K562 (cell line): ENCODE measurements around the gene SLC35E1. TPM values are rescaled to one million over a fixed set of nuclear protein-coding genes. Genes with fewer than 3 reads are reported as not detected.

Experiments used
- ATF3 ChIP-seq, 2 experiments: fragments of 450-650 bp in 1 of 2; sonication (generic) in 1 of 2; formaldehyde crosslinking in 1 of 2; IDR thresholded peaks in 1 of 2; conservative IDR thresholded peaks in 1 of 2; 2 replicates each; pipeline versions ENCODE4 v1.6.1 to v1.8.1; 2016 to 2023; ENCODE audit warnings: mild to moderate bottlenecking in 2 of 2, moderate library complexity in 2 of 2, inconsistent platforms in 1 of 2, missing genetic modification reagents in 1 of 2
- CCAR2 ChIP-seq: fragments of 200-400 bp; formaldehyde crosslinking; IDR thresholded peaks from 2 replicates; pipeline ENCODE4 v1.6.1; 2017; ENCODE audit warnings: mild to moderate bottlenecking, low read depth, low read length
- CEBPG ChIP-seq, 3 experiments: fragments of 200-800 bp in 1 of 3; sonication (Bioruptor generic) in 1 of 3; sonication (generic) in 1 of 3; formaldehyde crosslinking in 1 of 3; IDR thresholded peaks in 2 of 3; conservative IDR thresholded peaks in 1 of 3; 2 replicates each; pipeline versions ENCODE4 v1.6.1 to v1.8.0; 2016 to 2022; ENCODE audit warnings: missing compliant biosample characterization in 2 of 3, missing genetic modification characterization in 2 of 3, mild to moderate bottlenecking in 1 of 3, missing genetic modification reagents in 1 of 3
- CHD2 ChIP-seq: IDR thresholded peaks from 2 replicates; pipeline ENCODE4 v1.6.1; 2011; ENCODE audit warnings: low read depth, low read length
- ELF2 ChIP-seq: fragments of 250-450 bp; sonication (Bioruptor Pico); IDR thresholded peaks from 2 replicates; pipeline ENCODE4 v1.5.0; 2021; ENCODE audit warnings: mild to moderate bottlenecking
- FOXA3 ChIP-seq, 2 experiments: fragments of 450-650 bp in 1 of 2; sonication (generic) in 1 of 2; formaldehyde crosslinking; IDR thresholded peaks in 1 of 2; conservative IDR thresholded peaks in 1 of 2; 2 replicates each; pipeline versions ENCODE4 v1.4.0 to v1.8.0; 2020 to 2022; ENCODE audit warnings: mild to moderate bottlenecking in 2 of 2, missing genetic modification reagents in 1 of 2
- GATA2 ChIP-seq: sonication (generic); formaldehyde crosslinking; IDR thresholded peaks from 2 replicates; pipeline ENCODE4 v1.4.0; 2020; ENCODE audit warnings: mild to moderate bottlenecking, missing genetic modification reagents
- JUND ChIP-seq, 2 experiments: IDR thresholded peaks; 2 replicates in 1 of 2; 3 replicates in 1 of 2; pipeline ENCODE4 v1.6.1; 2011; ENCODE audit warnings: borderline replicate concordance in 2 of 2, low read depth in 2 of 2, low read length in 2 of 2, improper control_type of control experiment in 1 of 2, missing biosample characterization in 1 of 2, missing genetic modification characterization in 1 of 2, missing genetic modification reagents in 1 of 2
- LEF1 ChIP-seq: fragments of 450-650 bp; IDR thresholded peaks from 2 replicates; pipeline ENCODE4 v1.6.1; 2016; ENCODE audit warnings: mild to moderate bottlenecking
- MEIS2 ChIP-seq: fragments of 450-650 bp; IDR thresholded peaks from 2 replicates; pipeline ENCODE4 v1.6.1; 2014; ENCODE audit warnings: mild to moderate bottlenecking; ENCODE audit not compliant: partially characterized antibody
- POLR2AphosphoS5 ChIP-seq: IDR thresholded peaks from 2 replicates; pipeline ENCODE4 v1.6.1; 2011; ENCODE audit warnings: mild to moderate bottlenecking, low read depth, low read length, moderate library complexity; ENCODE audit not compliant: control insufficient read depth, insufficient read depth
- RBFOX2 ChIP-seq: fragments of 200-400 bp; formaldehyde crosslinking; IDR thresholded peaks from 2 replicates; pipeline ENCODE4 v1.6.1; 2017; ENCODE audit warnings: low read depth, mild to moderate bottlenecking, low read length, moderate library complexity
- RNF219 ChIP-seq: fragments of 250-450 bp; sonication (Bioruptor Pico); IDR thresholded peaks from 2 replicates; pipeline ENCODE4 v1.5.0; 2022; ENCODE audit warnings: mild to moderate bottlenecking
- SNIP1 ChIP-seq: fragments of 450-650 bp; IDR thresholded peaks from 2 replicates; pipeline ENCODE4 v1.7.1; 2017; ENCODE audit warnings: low read depth, mild to moderate bottlenecking
- TEAD1 ChIP-seq, 2 experiments: fragments of 450-650 bp in 1 of 2; sonication (generic) in 1 of 2; formaldehyde crosslinking; IDR thresholded peaks; 2 replicates each; pipeline versions ENCODE4 v1.4.0 to v1.8.0; 2020 to 2022; ENCODE audit warnings: mild to moderate bottlenecking in 2 of 2, missing genetic modification reagents in 1 of 2
- ZBED1 ChIP-seq: IDR thresholded peaks from 2 replicates; pipeline ENCODE4 v1.6.1; 2014
- ZNF3 ChIP-seq: fragments of 250-450 bp; sonication (Bioruptor Pico); IDR thresholded peaks from 2 replicates; pipeline ENCODE4 v1.5.0; 2021; ENCODE audit warnings: mild to moderate bottlenecking, moderate library complexity
- ZNF778 ChIP-seq: fragments of 450-650 bp; formaldehyde crosslinking; IDR thresholded peaks from 2 replicates; pipeline ENCODE4 v1.4.0; 2020; ENCODE audit warnings: mild to moderate bottlenecking, moderate library complexity
- polyA plus RNA-seq, 8 experiments: library from polyadenylated mRNA; depleted of rRNA in 4 of 8; stranded (reverse) in 5 of 8; unstranded in 3 of 8; fragments of >200 nt; fragmentation: Nextera tagmentation in 2 of 8; fragmentation: Illumina TruSeq in 1 of 8; extraction: Ambion mirVana in 2 of 8; extraction: Trizol in 1 of 8; gene quantifications; 2 replicates each; pipeline versions ENCODE4 v1.2.1 to v1.2.3, GENCODE V29; 2011 to 2014; ENCODE audit warnings: inconsistent platforms in 1 of 8, missing spikeins in 1 of 8
- total RNA-seq, 7 experiments: library from RNA; depleted of rRNA in 6 of 7; stranded (reverse); fragments of >200 nt in 6 of 7; fragmentation: Illumina TruSeq in 2 of 7; extraction: Trizol in 2 of 7; gene quantifications; 2 replicates each; pipeline versions ENCODE4 v1.2.1 to v1.2.3, GENCODE V29; 2011 to 2021; ENCODE audit warnings: low replicate concordance in 1 of 7
- TF ChIP-seq, protein P1 (sequence below): IDR thresholded peaks from 3 replicates; pipeline ENCODE4 v1.6.1; 2011; ENCODE audit warnings: borderline replicate concordance, mild to moderate bottlenecking; ENCODE audit not compliant: insufficient read length, insufficient read depth

The SLC35E1 gene
- total and polyA plus RNA-seq, 9 of the 15 experiments (the other 6 are each of a cell fraction or from before 2014, with no cell fraction given) = 15.0 to 40.1 (median 25.7) TPM

GRCh38 chr19:16581145-16581970, 9.1 kb upstream of the SLC35E1 start (continued):
- 0 out of 2 replicates have a peak, but pooled peaks have one; percentile 27 for TF ChIP-seq RBFOX2
- TF ChIP-seq JUND (IDR thresholded peaks at IDR 0.05; ENCODE audit: borderline replicate concordance, low read depth, low read length) = 0 out of 2 replicates have a peak, but pooled peaks have one; percentile 39
- 0 out of 3 replicates have a peak, but pooled peaks have one; percentile 19 for TF ChIP-seq JUND (tag; IDR thresholded peaks at IDR 0.05; ENCODE audit: borderline replicate concordance, low read depth, low read length)
- TF ChIP-seq SNIP1 = no peak
- no peak for TF ChIP-seq RNF219
- no peak for TF ChIP-seq ZNF778 (CRISPR knock-in tag)
- no peak for TF ChIP-seq FOXA3 (CRISPR knock-in tag; conservative IDR thresholded peaks at IDR 0.05 in 1 of 2, IDR thresholded peaks at IDR 0.05 in 1 of 2)
- TF ChIP-seq, protein P1, sequence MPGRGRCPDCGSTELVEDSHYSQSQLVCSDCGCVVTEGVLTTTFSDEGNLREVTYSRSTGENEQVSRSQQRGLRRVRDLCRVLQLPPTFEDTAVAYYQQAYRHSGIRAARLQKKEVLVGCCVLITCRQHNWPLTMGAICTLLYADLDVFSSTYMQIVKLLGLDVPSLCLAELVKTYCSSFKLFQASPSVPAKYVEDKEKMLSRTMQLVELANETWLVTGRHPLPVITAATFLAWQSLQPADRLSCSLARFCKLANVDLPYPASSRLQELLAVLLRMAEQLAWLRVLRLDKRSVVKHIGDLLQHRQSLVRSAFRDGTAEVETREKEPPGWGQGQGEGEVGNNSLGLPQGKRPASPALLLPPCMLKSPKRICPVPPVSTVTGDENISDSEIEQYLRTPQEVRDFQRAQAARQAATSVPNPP = no peak
- no peak; the same call in 1 of the 2 replicates for TF ChIP-seq CEBPG (CRISPR knock-in tag; IDR thresholded peaks at IDR 0.05)
- peak in 1 of 2 experiments; percentile 52; a peak in 1 of 4 replicates for TF ChIP-seq CEBPG (tag; conservative IDR thresholded peaks at IDR 0.05 in 1 of 2, IDR thresholded peaks at IDR 0.05 in 1 of 2)
- TF ChIP-seq LEF1 = peak; percentile 60; the same call in 1 of the 2 replicates
- TF ChIP-seq ZBED1 = no peak
- peak; percentile 65; the same call in 1 of the 2 replicates for TF ChIP-seq GATA2 (CRISPR knock-in tag)
- 0 out of 2 replicates have a peak, but pooled peaks have one; percentile 10 for TF ChIP-seq ATF3 (IDR thresholded peaks at IDR 0.05)
- no peak for TF ChIP-seq ATF3 (CRISPR knock-in tag; conservative IDR thresholded peaks at IDR 0.05)
- no peak for TF ChIP-seq CCAR2
- TF ChIP-seq CHD2 = no peak
- TF ChIP-seq MEIS2 = peak; percentile 46
- no peak for TF ChIP-seq TEAD1 (CRISPR knock-in tag; IDR thresholded peaks at IDR 0.05)
- TF ChIP-seq ZNF3 (CRISPR knock-in tag) = no peak
- TF ChIP-seq ELF2 = no peak
- no peak for TF ChIP-seq POLR2AphosphoS5
